ENCODE measurements around the gene SIX3. TPM values are rescaled to one million over a fixed set of nuclear protein-coding genes. Genes with fewer than 3 reads are reported as not detected.

SIX3 gene
- total and polyA plus RNA-seq, 2 experiments from 2014 or later = 0.21 to 0.28 TPM

DNA sequence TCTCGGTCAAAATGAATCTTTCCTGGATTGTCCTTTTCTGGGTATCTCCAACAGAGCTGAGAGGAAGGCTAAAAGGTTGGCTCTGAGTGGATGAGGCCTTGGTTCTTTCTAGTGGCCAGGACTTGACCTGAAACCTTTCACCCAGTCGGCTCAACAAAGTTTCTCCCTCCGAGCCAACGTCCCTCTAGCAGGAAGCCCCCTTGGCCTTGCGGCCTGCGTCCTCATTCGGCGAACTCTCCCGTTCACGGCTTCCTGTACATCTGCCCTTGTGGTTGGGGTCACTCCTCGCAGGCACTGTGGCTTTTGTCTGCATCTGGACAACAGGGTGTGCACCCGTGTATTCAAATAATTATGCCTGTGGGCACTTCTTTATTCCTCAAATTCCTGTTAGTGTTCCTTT lies 9.4 kb upstream of the SIX3 start:
- Histone ChIP-seq H3K4me1 (ENCODE audit: insufficient read depth) (peaks cover 70% of the 10 kb centered on the region), H3K4me3 (peak overlapping the region; percentile 66), H3F3A (replicated peaks; ENCODE audit: low read depth) (peaks cover 31% of the 10 kb centered on the region), H3K4me2 (peak overlapping the region; percentile 94), H3K27me3 (ENCODE audit: insufficient read depth) (peaks cover 100% of the 10 kb centered on the region), H2AFZ (no peak overlapping the region), H3K9me2 (ENCODE audit: insufficient read depth) (no peaks in the 10 kb centered on the region), H3K79me2 (replicated peaks; ENCODE audit: insufficient read depth) (no peaks in the 10 kb centered on the region), H4K20me1 (replicated peaks; ENCODE audit: insufficient read depth) (no peaks in the 10 kb centered on the region), H3K27ac (ENCODE audit: low read depth) (no peak overlapping the region), H3K36me3 (ENCODE audit: insufficient read depth) (no peaks in the 10 kb centered on the region)
- peaks cover 95% of the 10 kb centered on the region for H3K27me3 Mint-ChIP-seq (ENCODE audit: insufficient read depth, low read depth, poor library complexity)
- TF ChIP-seq JUNB (IDR thresholded peaks at IDR 0.05; ENCODE audit: unreplicated experiment) (no peak), STAT1 (IDR thresholded peaks at IDR 0.05; ENCODE audit: unreplicated experiment) (no peak), EZH2 (IDR thresholded peaks at IDR 0.05; ENCODE audit: low read depth, unreplicated experiment) (peak; percentile 58), CREB1 (CRISPR knock-in tag; IDR thresholded peaks at IDR 0.05; ENCODE audit: low read depth) (no peak)
- ATAC-seq = no peak
- no peaks in the 10 kb centered on the region for H3K9me3 Mint-ChIP-seq
- no peaks in the 10 kb centered on the region for H3K36me3 Mint-ChIP-seq (ENCODE audit: low read depth)
- H3K27ac Mint-ChIP-seq = no peak overlapping the region
- peaks cover 62% of the 10 kb centered on the region for H3K4me1 Mint-ChIP-seq
- peak; percentile 68 for DNase-seq (ENCODE audit: low spot score)
- peak overlapping the region; percentile 67 for H3K4me3 Mint-ChIP-seq

- Mint-ChIP-seq H3K4me1 (peaks cover 60% of the 10 kb centered on the region), H3K27me3 (ENCODE audit: insufficient read depth, low read depth, poor library complexity) (peaks cover 95% of the 10 kb centered on the region), H3K27ac (no peak overlapping the region), H3K4me3 (peak overlapping the region; percentile 67), H3K9me3 (no peaks in the 10 kb centered on the region), H3K36me3 (ENCODE audit: low read depth) (no peaks in the 10 kb centered on the region)
- Histone ChIP-seq H2AFZ (peak overlapping the region; percentile 94), H3K9me2 (ENCODE audit: insufficient read depth) (no peaks in the 10 kb centered on the region), H3K4me1 (ENCODE audit: insufficient read depth) (peaks cover 67% of the 10 kb centered on the region), H4K20me1 (replicated peaks; ENCODE audit: insufficient read depth) (no peaks in the 10 kb centered on the region), H3K79me2 (replicated peaks; ENCODE audit: insufficient read depth) (no peaks in the 10 kb centered on the region), H3K27ac (ENCODE audit: low read depth) (no peak overlapping the region), H3F3A (replicated peaks; ENCODE audit: low read depth) (peaks cover 30% of the 10 kb centered on the region), H3K27me3 (ENCODE audit: insufficient read depth) (peaks cover 100% of the 10 kb centered on the region), H3K4me3 (peak overlapping the region; percentile 66), H3K36me3 (ENCODE audit: insufficient read depth) (no peaks in the 10 kb centered on the region), H3K4me2 (peak overlapping the region; percentile 94)
- TF ChIP-seq EZH2 (IDR thresholded peaks at IDR 0.05; ENCODE audit: low read depth, unreplicated experiment) = peak; percentile 82
- TF ChIP-seq STAT1 (IDR thresholded peaks at IDR 0.05; ENCODE audit: unreplicated experiment) = no peak
- peak; percentile 68 for DNase-seq (ENCODE audit: low spot score)
- no peak for ATAC-seq
Measured at GRCh38 chr2:44932564-44933392, 8.7 kb upstream of the SIX3 start.

DNA sequence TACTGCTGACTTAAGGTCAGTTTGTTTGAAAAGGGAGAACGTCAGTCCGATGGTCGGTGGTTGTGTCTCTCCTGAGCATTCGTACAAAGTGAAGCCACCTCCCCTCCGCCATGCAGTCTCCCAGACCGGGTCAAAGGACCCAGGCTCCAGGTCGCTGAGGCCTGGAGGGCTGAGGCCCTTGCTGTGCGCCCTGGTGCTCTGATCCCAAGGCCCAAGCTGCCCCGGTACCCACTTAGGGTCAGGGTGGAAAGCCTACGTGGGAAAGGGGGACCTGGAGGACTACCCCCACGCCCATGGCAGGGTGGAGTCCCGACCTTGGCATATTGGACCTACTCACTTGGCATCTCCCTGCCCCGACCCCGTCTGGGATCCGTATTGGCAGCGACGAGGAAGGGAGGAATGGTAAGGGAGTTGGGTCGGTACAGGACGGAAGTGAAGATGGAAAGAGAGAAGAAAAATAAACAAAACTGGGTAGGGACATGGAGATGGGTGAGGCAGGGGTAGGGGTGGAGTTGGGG lies 8.0 kb upstream of the SIX3 start:
- TF ChIP-seq EZH2 (IDR thresholded peaks at IDR 0.05; ENCODE audit: low read depth, unreplicated experiment) (peak; percentile 93), EZH2phosphoT487 (IDR thresholded peaks at IDR 0.05; ENCODE audit: unreplicated experiment) (peak; percentile 75), POLR2AphosphoS5 (IDR thresholded peaks at IDR 0.05; ENCODE audit: low read depth) (no peak), ZNF331 (CRISPR knock-in tag; IDR thresholded peaks at IDR 0.05; ENCODE audit: low read depth) (no peak)
- Mint-ChIP-seq H3K36me3 (ENCODE audit: low read depth) (no peaks in the 10 kb centered on the region), H3K4me1 (peaks cover 55% of the 10 kb centered on the region), H3K4me3 (peak overlapping the region; percentile 67), H3K27ac (no peak overlapping the region), H3K9me3 (no peaks in the 10 kb centered on the region), H3K27me3 (ENCODE audit: insufficient read depth, low read depth, poor library complexity) (peaks cover 95% of the 10 kb centered on the region)
- H3F3A ChIP-seq (replicated peaks; ENCODE audit: low read depth) = peaks cover 34% of the 10 kb centered on the region
- ATAC-seq = no peak
- peaks cover 100% of the 10 kb centered on the region for H3K27me3 ChIP-seq (ENCODE audit: insufficient read depth)
- H3K79me2 ChIP-seq (replicated peaks; ENCODE audit: insufficient read depth) = no peaks in the 10 kb centered on the region
- peaks cover 68% of the 10 kb centered on the region for H3K4me1 ChIP-seq (ENCODE audit: insufficient read depth)
- peak overlapping the region; percentile 94 for H3K4me2 ChIP-seq
- no peaks in the 10 kb centered on the region for H3K9me2 ChIP-seq (ENCODE audit: insufficient read depth)
- H3K4me3 ChIP-seq = peak overlapping the region; percentile 66
- no peaks in the 10 kb centered on the region for H3K36me3 ChIP-seq (ENCODE audit: insufficient read depth)
- DNase-seq (ENCODE audit: low spot score) = no peak
- peak overlapping the region; percentile 94 for H2AFZ ChIP-seq
- no peaks in the 10 kb centered on the region for H4K20me1 ChIP-seq (replicated peaks; ENCODE audit: insufficient read depth)
- H3K27ac ChIP-seq (ENCODE audit: low read depth) = no peak overlapping the region

Data from GM23338 (cell line).